Measurements from ENCODE around the gene RAB30.
A peak's percentile ranks its signal among the peaks of the same experiment; 100 is the strongest.

Gene RAB30

DNA sequence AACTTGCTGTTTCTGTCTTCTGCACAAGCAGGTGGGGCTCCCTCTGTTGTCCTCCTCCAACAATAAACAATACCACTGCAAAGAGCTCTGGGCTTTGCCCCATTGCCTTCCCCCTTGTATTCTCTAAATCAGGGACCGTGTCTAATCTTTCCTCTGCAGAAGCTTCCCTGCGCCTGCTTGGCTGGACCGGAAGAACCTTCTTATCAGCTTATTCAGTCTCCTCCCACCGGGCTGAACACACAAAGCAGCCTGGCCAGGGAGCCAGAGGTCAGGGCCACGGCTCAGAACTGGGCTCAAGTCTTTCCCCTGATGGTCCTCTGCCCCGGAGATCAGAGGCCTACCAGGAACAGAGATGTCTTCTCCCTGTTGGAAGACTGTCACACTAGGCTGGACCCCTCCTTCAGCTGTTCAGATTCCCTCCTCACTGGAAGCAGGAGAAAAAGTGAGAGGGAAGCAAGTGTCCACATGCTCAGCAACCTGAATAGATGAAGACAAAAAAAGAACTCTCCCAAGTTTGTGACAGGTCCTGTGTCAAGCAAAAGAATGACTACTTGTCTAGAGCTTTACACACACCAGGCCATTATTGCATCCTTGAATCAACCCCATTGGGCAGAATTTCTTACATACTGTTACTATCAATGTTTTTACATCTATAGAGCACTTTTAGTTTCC lies 63.7 kb downstream of the RAB30 start:
- no peak for DNase-seq

- DNase-seq, result no peak
Measured at GRCh38 chr11:83007477-83007876, 64.2 kb downstream of the RAB30 start.

GRCh38 chr11:83006877-83007330 lies 64.8 kb downstream of the RAB30 start:
- peak; percentile 9 for DNase-seq

GRCh38 chr11:83004746-83005556 lies 66.7 kb downstream of the RAB30 start:
- DNase-seq, result no peak

DNA sequence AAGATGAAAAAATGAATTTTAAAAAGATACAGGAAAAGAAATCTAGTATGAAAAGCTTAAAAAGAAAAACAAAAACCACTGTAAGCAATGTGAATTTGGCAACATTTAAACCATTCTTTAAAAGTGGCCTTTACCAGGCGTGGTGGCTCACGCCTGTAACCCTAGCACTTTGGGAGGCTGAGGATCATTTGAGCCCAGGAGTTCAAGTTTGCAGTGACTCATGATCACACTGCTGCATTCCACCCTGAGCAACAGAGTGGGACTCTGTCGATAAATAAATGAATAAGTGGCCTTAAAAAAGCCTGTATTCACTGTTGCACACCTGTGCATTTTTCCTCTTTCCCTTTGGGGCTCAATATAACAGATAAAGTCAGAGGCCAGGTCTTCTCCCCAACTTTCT lies 69.2 kb downstream of the RAB30 start:
- DNase-seq, result no peak

- DNase-seq, result no peak
Measured at GRCh38 chr11:83002053-83002452, 69.6 kb downstream of the RAB30 start.

- DNase-seq, result no peak
Measured at GRCh38 chr11:83000381-83000780, 71.3 kb downstream of the RAB30 start.

GRCh38 chr11:82999232-82999631 lies 72.5 kb downstream of the RAB30 start:
- no peak for DNase-seq

GRCh38 chr11:82998697-82999096 lies 73.0 kb downstream of the RAB30 start:
- DNase-seq, result no peak

DNA sequence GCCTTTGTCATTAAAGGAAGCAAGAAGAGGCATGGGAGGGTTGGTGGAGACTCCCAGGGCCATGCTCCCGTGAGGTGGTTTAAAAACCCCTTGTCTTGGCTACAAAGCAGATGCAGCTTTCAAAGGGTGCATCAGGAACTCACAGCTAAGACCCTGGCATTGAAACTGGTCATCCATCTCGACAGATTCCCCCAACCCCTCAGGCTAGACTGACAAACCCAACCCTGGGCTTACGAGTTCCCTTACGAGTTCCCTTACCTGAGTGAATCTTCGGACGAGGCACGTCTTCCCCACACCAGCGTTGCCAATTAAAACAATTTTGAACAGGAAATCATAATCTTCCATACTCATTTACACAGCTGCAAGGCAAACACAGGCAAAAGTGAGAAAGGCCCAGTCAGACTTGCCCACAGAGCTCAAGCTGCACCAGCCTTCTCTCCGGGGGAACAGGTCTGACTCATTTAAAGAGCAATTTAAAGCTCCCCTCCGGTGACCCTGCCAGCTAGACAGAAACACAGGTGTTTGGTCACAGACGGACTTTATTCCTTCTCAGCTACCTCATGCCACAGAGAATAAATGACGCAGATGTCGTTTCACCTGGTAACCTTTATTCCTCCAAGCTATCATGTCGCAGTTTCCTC lies 74.6 kb downstream of the RAB30 start:
- DNase-seq, result no peak

GRCh38 chr11:82995754-82996398 lies 75.8 kb downstream of the RAB30 start:
- DNase-seq, result peak; percentile 77

GRCh38 chr11:82995235-82995634 lies 76.5 kb downstream of the RAB30 start:
- no peak for DNase-seq

GRCh38 chr11:82994604-82995230 lies 77.0 kb downstream of the RAB30 start:
- DNase-seq, result no peak

DNA sequence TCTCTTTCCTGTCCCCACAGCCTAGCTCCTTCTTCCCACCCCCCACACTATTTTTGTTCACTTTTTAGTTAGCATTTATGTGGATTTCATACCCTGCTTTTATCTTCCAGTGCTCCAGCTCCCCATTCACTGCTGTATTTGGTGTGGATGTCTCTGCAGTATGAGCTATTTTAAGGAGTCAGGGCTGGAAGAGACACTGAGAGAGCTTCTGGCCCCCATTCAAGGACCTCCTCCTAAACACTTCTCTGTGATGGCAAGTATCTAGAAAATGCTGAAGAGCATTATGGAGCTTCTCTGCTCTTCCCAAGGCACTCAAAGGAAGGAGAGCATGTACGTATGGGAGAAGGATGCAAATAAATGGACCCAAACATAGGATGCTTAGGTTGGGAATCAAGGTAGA lies 79.5 kb downstream of the RAB30 start:
- no peak for DNase-seq

GRCh38 chr11:82989628-82990404 lies 81.9 kb downstream of the RAB30 start:
- DNase-seq, result no peak

- DNase-seq, result no peak
Measured at GRCh38 chr11:82988936-82989627, 82.6 kb downstream of the RAB30 start.

DNA sequence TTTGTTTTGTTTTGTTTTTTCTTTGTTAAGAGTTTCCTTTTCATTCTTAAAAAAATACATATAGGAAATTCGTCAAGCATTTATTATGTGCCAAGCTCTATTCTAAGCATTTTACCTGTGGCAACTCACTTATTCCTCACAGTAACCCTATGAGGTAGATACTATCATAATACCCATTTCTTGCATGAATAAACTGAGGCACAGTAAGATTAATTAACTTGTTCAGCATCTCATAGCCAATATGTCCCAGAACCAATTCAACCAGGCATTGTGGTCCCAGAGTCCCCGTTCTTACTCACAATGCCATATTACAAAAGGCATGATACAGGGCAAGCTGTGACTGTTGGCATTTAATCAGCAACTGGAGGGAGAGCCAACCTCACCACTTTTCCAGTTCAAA lies 83.7 kb downstream of the RAB30 start:
- no peak for DNase-seq

GRCh38 chr11:82986446-82986845 lies 85.3 kb downstream of the RAB30 start:
- no peak for DNase-seq

DNA sequence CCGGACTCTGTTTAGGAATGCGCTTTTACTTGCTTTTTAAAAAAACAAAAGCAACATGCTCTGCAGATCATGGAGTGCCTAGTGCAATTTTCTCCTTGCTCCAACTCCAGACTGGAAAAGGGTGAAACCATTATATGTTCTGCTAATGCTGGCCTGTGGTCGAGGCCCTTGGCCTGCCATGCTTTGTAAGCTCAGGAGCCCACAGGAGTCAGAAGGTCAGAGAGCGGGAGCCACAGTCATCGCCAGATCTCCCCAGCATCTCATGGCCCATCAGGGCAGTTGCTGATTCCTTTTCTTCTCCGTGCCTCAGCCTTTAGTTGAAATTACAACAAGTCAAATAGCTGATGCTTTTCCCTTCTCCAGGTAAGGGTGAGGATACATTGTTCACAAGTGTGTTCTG lies 89.8 kb downstream of the RAB30 start:
- DNase-seq, result no peak

DNA sequence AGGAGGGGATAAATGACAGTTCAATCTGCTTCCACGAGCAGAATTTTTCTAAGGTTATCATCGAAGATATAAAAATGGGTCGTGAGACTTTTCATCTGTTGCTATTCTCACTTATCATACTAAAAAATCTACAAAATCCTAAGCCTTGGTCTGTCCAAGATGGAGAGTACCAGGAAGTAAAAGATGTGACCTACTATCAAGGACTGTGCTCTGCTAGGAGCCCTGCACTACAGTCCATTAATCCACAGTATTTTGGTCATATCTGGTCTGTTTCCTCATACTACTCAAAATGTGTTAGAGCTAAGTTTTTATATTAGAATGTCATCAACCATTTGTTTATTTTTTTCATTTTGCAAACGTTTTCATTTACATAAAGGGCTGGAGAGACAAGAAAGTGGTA lies 90.8 kb downstream of the RAB30 start:
- DNase-seq, result no peak

- DNase-seq, result no peak
Measured at GRCh38 chr11:82980292-82980691, 91.4 kb downstream of the RAB30 start.

Measured in suppressor macrophage treated with lipopolysaccharide for 4 hours (primary cell).